Hippocampal formation (tissue), 2 donors: ENCODE measurements around the gene RPL36.
A peak's percentile ranks its signal among the peaks of the same experiment; 100 is the strongest.

Experiments
- DNase-seq, 2 donors: peaks; one replicate each; lab custom pipeline; 2025; lab: John Stamatoyannopoulos, UW

The RPL36 gene

GRCh38 chr19:5690125-5690954 is at the start of gene RPL36:
Gene RPL36 (plus strand): TSS chr19:5690295. CDS start chr19:5690508, 213 bp downstream.
- peak; percentile 88 to 93 for DNase-seq

DNA sequence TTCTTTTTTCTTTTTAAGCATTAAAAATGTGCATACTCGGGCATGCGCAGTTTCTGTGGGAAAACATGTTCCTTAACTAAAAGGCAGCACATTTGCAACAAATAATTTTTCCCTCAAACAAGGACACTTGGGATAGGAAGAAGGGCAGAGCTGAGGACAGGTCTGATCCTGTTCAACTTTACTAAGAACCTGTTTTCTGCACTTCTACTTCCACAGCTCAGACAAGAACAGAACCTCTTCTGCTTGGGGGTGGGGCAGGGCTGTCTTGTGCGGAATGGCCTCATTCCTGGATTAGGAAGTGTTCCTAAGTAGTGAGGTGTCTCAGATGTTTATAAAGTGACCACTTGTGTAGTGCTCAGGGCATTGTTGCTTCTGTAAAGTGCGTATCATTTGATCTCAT is 48.9 kb upstream of the RPL36 start:
- no peak for DNase-seq

DNA sequence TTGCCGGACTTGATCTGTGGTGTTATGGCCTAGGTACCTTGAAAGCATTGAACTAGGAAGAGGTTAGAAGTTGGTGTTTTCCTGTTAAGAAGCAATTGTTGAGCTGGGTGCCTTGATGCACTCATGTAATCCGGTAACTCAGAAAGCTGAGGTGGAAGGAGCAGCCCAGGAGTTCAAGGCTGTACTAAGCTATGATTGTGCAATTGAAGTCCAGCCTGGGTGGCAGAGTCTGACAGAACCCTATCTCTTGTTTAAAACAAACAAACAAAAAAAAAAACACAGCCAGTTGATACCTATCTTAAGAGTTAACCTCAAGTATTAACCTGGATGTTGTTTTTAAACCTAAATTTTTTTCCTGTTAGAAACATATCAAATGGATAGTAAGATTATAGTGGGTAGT is 47.9 kb upstream of the RPL36 start:
- no peak for DNase-seq

GRCh38 chr19:5643060-5643459 is 47.0 kb upstream of the RPL36 start:
- no peak for DNase-seq

- DNase-seq = no peak
Observed at GRCh38 chr19:5644037-5644436, 46.1 kb upstream of the RPL36 start.

DNA sequence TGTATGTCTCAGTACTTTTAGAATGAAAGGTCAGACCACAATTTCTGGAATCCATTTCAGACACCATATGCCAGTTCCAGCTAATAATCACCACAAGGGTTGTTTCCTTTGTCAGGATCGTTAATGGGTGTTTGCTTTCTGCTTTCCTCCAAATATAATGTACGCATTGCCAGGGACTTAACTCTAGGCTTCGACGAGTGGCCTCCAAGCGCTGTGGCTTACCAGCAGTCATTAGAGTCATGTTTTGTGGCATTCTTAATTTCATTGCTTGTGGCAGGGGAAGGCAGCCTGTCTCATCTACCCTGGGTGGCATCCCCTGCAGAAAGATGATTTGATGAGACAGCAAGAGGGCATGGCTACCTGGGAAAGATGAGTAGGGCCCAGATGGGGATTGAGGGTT is 44.7 kb upstream of the RPL36 start:
- DNase-seq = no peak

DNA sequence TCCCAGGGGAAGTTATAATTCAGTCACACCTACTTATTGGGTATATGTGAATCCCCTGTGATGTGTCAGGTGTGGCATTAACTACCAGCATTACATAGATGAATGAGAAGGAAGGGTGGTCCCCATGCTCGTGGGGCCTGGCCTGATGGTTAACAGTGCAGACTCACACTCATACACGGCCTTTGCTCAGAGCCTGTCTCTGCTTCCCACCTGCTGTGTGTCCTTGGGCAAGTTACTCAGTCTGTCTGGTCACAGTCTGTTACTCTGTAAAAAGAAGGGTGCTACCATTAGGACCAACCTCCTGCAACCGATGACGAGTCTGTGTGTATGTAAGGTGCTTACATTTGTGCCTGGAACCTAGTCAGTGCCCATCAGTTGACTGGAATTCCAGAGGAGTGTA is 43.4 kb upstream of the RPL36 start:
- DNase-seq = no peak

DNA sequence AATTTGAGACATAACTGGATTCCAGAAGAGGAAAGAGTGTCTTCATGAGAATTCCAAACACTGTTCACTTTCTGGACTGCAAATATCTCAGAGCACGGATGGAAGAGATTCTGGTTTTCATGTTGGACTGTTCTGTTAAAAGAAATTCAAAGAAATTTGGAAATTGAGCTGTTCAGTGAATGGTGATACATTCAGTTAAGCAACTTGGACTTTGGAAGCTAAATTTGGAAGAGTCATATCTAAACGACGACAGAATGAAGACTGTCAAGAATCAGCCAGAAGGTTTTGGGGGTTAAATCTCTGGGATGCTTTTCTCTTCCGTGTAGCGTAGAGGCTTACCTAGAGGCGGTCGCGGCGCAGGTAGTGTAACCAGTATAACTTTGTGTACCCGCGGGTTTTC is 41.6 kb upstream of the RPL36 start:
- no peak for DNase-seq

DNA sequence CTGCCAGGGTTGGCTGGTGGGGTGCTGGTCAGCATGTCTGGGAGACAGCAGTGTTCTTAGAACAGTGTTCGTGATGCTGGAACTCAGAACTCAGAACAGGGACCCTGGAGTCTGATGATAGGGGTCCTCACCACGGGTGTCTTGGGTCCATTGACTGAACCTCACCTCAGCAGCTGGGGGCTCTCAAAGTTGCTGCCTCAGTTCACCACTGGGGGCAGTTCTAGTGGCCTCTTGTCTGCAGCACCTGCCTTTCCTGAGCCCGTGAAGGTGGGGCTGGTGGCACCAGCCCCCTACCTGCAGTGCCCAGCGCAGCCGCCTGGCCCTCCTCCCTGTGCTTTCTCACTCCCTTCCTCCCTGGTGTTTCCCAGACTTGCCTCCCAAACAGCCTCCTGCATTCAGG is 38.7 kb upstream of the RPL36 start:
- DNase-seq = no peak

DNA sequence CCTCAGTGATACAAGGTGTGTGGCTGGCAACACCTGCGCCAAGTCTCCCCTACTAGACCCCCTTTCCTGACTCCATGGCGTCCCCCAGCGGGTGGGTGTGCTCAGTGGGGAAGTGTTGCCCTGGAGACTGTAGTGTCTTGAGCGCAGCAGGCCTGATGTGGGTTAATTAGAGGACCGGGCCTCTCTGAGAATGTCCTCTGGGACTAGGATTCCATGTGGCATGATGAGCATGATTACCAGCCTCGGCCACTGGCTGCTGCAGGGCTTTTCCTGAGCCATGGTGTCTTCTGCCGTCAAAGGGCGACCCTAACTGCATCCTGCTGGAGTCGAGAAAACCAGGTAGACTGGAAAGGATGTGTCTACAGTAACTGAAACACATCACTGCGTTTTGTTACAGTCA is 37.8 kb upstream of the RPL36 start:
- DNase-seq = no peak

GRCh38 chr19:5654931-5655330 is 35.2 kb upstream of the RPL36 start:
- no peak for DNase-seq

DNA sequence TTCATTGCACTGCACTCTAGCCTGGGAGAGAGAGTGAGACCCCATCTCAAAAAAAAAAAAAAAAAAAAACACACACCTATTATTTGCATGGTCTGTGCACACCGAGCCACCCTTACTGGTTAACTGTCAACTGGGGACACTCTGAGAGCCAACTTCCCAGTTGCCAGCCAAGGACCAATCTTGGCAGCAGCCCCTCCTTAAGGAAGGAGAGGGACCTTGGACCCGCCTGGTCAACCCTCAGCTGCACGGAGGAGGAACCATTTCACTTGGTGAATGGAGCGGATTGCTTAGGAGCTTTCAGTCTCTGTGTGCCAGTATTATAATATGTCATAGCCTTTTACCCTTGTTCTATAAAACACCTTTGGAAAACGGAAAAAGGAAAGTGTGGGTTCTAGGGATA is 34.7 kb upstream of the RPL36 start:
- no peak for DNase-seq

DNA sequence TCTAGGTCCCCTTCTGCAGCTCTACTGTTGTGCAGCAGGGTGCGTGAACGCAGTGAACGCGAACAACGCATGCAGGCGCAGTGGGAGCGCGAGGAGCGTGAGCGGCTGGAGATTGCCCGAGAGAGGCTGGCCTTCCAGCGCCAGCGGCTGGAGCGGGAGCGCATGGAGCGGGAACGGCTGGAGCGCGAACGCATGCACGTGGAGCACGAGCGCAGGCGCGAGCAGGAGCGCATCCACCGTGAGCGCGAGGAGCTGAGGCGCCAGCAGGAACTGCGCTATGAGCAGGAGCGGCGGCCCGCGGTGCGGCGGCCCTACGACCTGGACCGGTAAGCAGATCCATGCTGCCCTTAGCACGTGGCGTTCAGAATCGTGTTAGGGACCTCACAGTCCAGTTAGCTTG is 28.6 kb upstream of the RPL36 start:
- no peak for DNase-seq

DNA sequence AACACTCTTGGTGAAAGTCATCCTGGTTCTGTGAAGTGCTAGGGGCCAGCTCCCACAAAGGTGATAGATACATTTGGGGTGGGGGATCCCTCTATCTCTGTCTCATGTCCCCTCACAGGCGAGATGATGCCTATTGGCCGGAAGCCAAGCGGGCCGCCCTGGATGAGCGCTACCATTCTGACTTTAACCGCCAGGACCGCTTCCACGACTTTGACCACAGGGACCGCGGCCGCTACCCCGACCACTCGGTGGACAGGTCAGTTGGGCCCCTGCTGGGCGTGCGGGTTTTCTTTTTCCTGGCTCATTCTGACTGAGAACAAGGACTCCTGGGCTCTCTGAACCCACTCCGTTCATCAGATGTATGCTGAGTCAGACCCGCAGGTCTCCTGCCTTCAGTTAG is 26.2 kb upstream of the RPL36 start:
- no peak for DNase-seq

DNA sequence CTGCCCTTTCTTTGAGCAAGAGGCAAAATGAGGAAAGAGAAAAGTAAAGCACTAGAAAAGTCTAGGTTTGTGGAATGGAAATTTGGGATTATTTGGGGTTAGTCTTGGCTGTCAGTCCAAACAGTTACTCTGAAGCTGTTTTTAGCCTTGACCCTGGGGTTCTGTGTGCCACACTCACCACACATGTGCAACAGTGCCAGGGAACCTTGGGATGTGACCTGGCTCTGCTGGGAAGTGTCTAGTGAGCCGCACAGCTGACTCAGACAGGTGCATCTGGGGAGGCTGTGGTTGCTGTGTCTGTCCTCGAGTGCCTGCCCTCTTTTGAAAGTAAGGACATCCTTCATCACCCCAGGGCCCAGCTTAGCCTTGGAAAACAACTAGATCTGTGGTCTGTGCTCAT is 25.6 kb upstream of the RPL36 start:
- DNase-seq = no peak

DNA sequence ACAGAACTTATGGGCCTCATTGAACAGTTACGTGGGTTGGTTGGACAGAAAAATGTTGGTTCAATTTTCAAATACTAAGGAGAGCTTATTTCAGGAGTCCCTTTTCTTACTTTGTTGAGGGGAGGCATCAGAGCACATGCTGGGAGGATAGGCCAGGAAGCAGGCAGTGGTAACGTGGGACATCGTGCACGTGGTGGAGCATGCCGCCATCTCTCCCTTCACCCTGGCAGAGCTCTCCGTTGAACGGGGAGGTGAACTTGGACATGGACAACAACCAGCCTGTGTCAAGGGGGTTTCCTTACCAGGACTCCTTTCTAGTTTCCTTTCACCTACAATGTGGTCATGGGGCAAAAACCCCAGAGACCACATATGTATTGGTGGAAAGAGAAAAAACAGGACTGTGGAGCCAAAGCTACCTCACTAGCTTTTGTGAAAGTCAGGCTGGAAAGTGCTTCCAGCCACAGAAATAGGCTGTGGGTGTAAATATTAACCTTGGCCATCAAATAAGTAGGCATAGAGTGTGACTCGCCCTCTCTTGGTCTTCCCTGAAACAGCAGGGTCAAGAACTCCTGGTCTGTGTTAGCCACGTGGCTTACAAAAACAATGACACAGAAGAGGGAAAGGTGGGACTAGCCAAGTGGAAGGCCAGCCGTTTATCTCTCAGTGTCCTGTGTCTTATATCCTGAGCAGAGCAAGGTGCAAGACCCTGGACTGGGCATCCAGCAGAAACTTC is 24.1 kb upstream of the RPL36 start:
- no peak for DNase-seq

DNA sequence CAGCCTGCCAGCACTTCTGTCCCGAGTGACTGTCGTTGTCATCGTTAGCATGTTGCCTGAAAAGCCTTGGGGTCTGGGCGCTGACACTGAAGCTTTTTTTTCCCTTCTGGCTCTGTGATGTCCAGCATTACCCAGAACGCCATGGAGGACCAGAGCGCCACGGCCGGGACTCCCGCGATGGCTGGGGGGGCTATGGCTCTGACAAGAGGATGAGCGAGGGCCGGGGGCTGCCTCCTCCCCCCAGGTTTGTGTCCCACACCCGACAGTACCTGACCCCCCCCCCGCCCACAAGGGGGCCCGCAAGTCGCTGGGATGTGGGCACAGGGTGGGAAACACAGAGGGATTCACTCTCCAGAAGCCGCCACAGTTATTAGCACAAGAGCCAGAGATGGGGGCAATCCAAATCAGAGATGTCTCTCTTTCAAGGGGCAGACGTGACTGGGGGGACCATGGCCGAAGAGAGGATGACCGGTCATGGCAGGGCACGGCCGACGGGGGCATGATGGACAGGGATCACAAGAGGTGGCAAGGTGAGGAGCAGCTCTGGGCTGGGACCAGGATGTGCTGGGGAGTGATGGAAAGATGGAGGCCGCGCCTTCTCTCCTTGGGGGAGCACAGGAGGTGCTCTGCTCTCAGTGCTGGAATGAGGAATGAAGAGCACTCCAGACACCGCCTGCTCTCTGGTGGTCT is 23.0 kb upstream of the RPL36 start:
- no peak for DNase-seq

DNA sequence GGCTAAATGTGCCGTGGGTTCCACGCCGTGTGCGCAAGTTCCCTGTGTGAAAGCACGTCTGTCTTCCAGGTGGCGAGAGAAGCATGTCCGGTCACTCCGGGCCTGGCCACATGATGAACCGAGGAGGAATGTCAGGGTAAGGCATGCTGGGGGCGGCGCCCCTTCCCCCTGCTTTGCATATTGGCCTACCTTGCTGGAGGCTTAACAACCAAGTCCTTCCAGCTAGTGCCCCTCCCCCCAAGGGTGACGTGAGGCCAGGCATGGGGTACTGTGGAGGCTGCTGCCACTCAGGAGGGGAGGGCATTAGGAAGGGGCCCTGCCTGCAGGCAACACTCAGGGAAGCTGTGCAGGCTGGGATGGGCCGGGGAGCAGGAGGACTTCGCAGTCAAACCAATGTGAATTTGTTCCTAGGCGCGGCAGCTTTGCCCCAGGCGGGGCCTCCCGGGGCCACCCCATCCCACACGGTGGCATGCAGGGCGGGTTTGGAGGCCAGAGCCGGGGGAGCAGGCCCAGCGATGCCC is 22.3 kb upstream of the RPL36 start:
- DNase-seq = no peak

DNA sequence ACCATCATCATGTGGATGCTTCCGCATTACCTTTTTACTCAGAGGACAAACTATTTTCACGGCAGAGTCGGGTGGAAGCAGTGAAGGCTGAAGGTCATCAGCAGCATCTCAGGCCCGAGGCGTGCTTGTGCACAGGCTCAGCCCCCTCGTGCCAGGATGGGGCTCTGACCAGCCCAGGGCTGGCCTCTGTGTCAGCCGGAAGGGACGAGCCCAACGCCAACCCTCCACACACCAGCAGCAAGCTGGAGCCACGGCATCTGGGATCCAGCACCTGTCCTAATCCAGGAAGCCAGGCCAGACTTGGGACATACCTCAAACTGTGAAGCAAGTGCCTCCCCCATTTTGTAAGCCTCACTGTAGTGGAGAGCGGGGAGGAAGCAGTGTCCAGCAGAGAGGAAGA is 20.9 kb upstream of the RPL36 start:
- no peak for DNase-seq

- DNase-seq = no peak
Observed at GRCh38 chr19:5671600-5671999, 18.5 kb upstream of the RPL36 start.

DNA sequence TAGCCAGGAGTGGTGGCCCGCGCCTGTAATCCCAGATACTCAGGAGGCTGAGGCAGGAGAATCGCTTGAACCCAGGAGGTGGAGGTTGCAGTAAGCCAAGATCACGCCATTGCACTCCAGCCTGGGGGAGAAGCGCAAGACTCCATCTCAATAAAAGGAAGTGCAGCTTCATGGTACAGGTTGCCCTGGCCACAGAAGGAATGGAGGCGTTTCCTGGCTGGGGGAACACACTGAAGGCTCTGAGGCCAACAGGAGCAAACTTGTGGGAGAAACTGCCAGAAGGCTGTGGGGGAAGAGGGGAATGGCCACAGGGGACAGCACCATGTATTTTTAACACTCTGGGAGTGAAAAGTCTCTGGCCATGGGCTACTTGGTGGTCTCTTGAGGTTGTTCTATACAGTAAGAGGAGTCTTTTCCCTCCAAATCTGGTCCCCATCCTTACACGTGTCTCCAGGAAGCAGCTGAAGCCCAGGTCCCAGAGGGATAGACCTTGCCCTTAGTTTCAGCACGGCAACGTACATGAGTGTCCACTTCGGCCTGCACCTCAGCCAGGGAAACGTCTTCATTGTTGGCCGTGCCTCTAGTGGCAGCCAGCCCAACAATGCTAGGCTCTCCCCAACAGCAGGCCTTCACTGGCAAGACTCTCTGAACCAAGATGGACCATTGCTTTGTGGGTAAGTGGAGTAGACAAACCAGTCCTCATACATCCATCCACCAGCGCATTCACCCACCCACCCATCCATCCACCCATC is 17.2 kb upstream of the RPL36 start:
- no peak for DNase-seq

GRCh38 chr19:5673752-5674151 is 16.3 kb upstream of the RPL36 start:
- DNase-seq = no peak
